ENCODE data around the gene PCDHGA3. TPM values are rescaled to one million over a fixed set of nuclear protein-coding genes. Genes with fewer than 3 reads are reported as not detected.

PCDHGA3 gene
- total RNA-seq, 1 experiment from 2014 or later, result not detected

DNA sequence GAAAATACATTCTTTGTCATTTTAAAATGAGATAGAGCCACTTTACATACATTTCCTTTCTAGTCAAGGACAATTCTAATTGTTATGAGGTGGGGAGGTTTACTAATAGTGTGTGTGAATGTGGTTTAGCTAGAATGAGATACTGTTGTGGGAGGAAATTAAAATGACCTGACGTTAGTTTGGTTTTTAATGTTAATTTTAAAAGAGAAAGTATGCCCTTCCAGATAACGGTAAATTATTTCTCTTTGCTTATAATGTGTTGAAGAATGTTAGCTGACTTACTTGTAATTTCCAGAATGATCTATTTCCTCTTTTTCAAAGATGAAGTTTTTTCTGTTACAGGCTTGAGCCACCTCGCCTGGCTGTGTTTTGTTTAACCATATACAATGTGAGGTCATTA, 21.4 kb upstream of the PCDHGA3 start:
- DNase-seq (ENCODE audit: low read depth, low spot score), result no peak
- ChIA-PET CTCF (no interaction called here), POLR2A (no interaction called here)
- no peak for ATAC-seq
- Histone ChIP-seq H3K27me3 (ENCODE audit: control insufficient read depth, insufficient read depth, low read length) (no peaks in the 10 kb centered on the region), H3K4me3 (ENCODE audit: low read depth in 2 of 2, low read length in 2 of 2) (no peak overlapping the region), H3K27ac (ENCODE audit: low read length) (no peak overlapping the region), H3K36me3 (ENCODE audit: control insufficient read depth, insufficient read depth, low read length) (peaks cover 2% of the 10 kb centered on the region), H3K9me3 (ENCODE audit: control insufficient read depth, insufficient read depth, low read depth, low read length) (peaks cover 38% of the 10 kb centered on the region), H3K4me1 (ENCODE audit: control insufficient read depth, insufficient read depth, low read length) (no peaks in the 10 kb centered on the region)
- TF ChIP-seq, protein P1, sequence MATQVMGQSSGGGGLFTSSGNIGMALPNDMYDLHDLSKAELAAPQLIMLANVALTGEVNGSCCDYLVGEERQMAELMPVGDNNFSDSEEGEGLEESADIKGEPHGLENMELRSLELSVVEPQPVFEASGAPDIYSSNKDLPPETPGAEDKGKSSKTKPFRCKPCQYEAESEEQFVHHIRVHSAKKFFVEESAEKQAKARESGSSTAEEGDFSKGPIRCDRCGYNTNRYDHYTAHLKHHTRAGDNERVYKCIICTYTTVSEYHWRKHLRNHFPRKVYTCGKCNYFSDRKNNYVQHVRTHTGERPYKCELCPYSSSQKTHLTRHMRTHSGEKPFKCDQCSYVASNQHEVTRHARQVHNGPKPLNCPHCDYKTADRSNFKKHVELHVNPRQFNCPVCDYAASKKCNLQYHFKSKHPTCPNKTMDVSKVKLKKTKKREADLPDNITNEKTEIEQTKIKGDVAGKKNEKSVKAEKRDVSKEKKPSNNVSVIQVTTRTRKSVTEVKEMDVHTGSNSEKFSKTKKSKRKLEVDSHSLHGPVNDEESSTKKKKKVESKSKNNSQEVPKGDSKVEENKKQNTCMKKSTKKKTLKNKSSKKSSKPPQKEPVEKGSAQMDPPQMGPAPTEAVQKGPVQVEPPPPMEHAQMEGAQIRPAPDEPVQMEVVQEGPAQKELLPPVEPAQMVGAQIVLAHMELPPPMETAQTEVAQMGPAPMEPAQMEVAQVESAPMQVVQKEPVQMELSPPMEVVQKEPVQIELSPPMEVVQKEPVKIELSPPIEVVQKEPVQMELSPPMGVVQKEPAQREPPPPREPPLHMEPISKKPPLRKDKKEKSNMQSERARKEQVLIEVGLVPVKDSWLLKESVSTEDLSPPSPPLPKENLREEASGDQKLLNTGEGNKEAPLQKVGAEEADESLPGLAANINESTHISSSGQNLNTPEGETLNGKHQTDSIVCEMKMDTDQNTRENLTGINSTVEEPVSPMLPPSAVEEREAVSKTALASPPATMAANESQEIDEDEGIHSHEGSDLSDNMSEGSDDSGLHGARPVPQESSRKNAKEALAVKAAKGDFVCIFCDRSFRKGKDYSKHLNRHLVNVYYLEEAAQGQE (IDR thresholded peaks at IDR 0.05; ENCODE audit: insufficient read depth in 1 of 2, low read depth in 2 of 2, low read length in 1 of 2), result no peak
- TF ChIP-seq SIN3A (IDR thresholded peaks at IDR 0.05; ENCODE audit: borderline replicate concordance, insufficient read depth, low read depth, low read length) (no peak), POLR2AphosphoS5 (IDR thresholded peaks at IDR 0.05; ENCODE audit: low read depth, low read length) (no peak), TCF7L2 (IDR thresholded peaks at IDR 0.05; ENCODE audit: low read depth, low read length) (no peak), CTCF (IDR thresholded peaks at IDR 0.05) (no peak)
- in situ Hi-C loops (cut with HindIII; ENCODE audit: low pct_unique_long_range_greater_than_20kb, low sequenced_read_pairs), result no loop called here
- intact Hi-C loops (cut with micrococcal nuclease; ENCODE audit: unreplicated experiment), result no loop called here
- no TSS peak for BruUV-seq (replicated peaks)

- no peaks in the 10 kb centered on the region for H3K4me1 ChIP-seq (ENCODE audit: control insufficient read depth, insufficient read depth, low read length)
- intact Hi-C loops (cut with micrococcal nuclease; ENCODE audit: unreplicated experiment) (no loop called here), in situ Hi-C loops (cut with HindIII; ENCODE audit: low pct_unique_long_range_greater_than_20kb, low sequenced_read_pairs) (loop anchor here (25.0 kb wide), 1 partner anchor 139 kb away; the partner anchor contains the start of genes PCDHB10, PCDHB11, PCDHB16 and PCDHB8)
- no peaks in the 10 kb centered on the region for H3K27me3 ChIP-seq (ENCODE audit: control insufficient read depth, insufficient read depth, low read length)
- peaks cover 10% of the 10 kb centered on the region; the same call in 1 of the 2 replicates for H3K9me3 ChIP-seq (ENCODE audit: control insufficient read depth, insufficient read depth, low read depth, low read length)
- TF ChIP-seq, protein P1 (IDR thresholded peaks at IDR 0.05; ENCODE audit: insufficient read depth in 1 of 2, low read depth in 2 of 2, low read length in 1 of 2), result no peak
- peak; percentile 82 for TF ChIP-seq CTCF (IDR thresholded peaks at IDR 0.05)
- POLR2A ChIA-PET, result no interaction called here
- CTCF ChIA-PET, result interaction anchor here (0.6 to 0.7 kb wide), 3 partner anchors 24 to 1598 kb away, joined by 3 to 8 read pairs (median 3); partner anchors contain the start of gene PCDHGB1
- H3K27ac ChIP-seq (ENCODE audit: low read length), result peak overlapping the region; percentile 73
- DNase-seq (ENCODE audit: low read depth, low spot score), result no peak
- peak overlapping the region; percentile 50 to 77 for H3K4me3 ChIP-seq (ENCODE audit: low read depth in 2 of 2, low read length in 2 of 2)
- H3K36me3 ChIP-seq (ENCODE audit: control insufficient read depth, insufficient read depth, low read length), result no peaks in the 10 kb centered on the region
- peak; percentile 94 for ATAC-seq
- BruUV-seq (replicated peaks), result no TSS peak
Measured at GRCh38 chr5:141326088-141326854, 17.4 kb upstream of the PCDHGA3 start.
